SK-N-SH treated with all-trans-retinoic acid at 6 μM for 48 hours (cell line): Measurements from ENCODE around the gene PLA1A.

ENCODE experiments used
- ATAC-seq: fragments of 200-7000 bp; cut with Tn5 transposase; 3 replicates; pipeline ENCODE4 v1.9.1; 2020; ENCODE audit warnings: mild to moderate bottlenecking, moderate library complexity
- ARNTL ChIP-seq: fragments of 450-650 bp; formaldehyde crosslinking; IDR thresholded peaks from 2 replicates; pipeline ENCODE4 v1.5.0; 2020; ENCODE audit warnings: low read depth, mild to moderate bottlenecking, moderate library complexity, borderline replicate concordance
- BACH2 ChIP-seq: fragments of 250-450 bp; sonication (Bioruptor Pico); IDR thresholded peaks from 2 replicates; pipeline ENCODE4 v1.9.0; 2021; ENCODE audit warnings: mild to moderate bottlenecking, borderline replicate concordance
- CSDC2 ChIP-seq: fragments of 250-450 bp; sonication (Bioruptor Pico); IDR thresholded peaks from 2 replicates; pipeline ENCODE4 v1.5.0; 2020; ENCODE audit warnings: mild to moderate bottlenecking, moderate library complexity
- ESRRG ChIP-seq: fragments of 250-450 bp; sonication (Bioruptor Pico); IDR thresholded peaks from 2 replicates; pipeline ENCODE4 v1.6.1; 2021; ENCODE audit warnings: mild to moderate bottlenecking
- GLIS3 ChIP-seq: fragments of 250-450 bp; sonication (Bioruptor Pico); IDR thresholded peaks from 2 replicates; pipeline ENCODE4 v1.5.0; 2020; ENCODE audit warnings: mild to moderate bottlenecking, moderate library complexity
- ISL1 ChIP-seq: fragments of 250-450 bp; sonication (Bioruptor Pico); IDR thresholded peaks from 2 replicates; pipeline ENCODE4 v2.1.2; 2022; ENCODE audit warnings: mild to moderate bottlenecking, moderate library complexity
- OSR1 ChIP-seq: fragments of 250-450 bp; sonication (Bioruptor Pico); IDR thresholded peaks from 2 replicates; pipeline ENCODE4 v1.8.0; 2022; ENCODE audit warnings: moderate library complexity, mild to moderate bottlenecking, inconsistent platforms
- POU6F1 ChIP-seq: fragments of 250-450 bp; sonication (Bioruptor Pico); IDR thresholded peaks from 2 replicates; pipeline ENCODE4 v1.8.0; 2021; ENCODE audit warnings: low read depth, mild to moderate bottlenecking, moderate library complexity, borderline replicate concordance
- PPARA ChIP-seq: fragments of 250-450 bp; sonication (Bioruptor Pico); IDR thresholded peaks from 2 replicates; pipeline ENCODE4 v1.5.0; 2020; ENCODE audit warnings: mild to moderate bottlenecking, borderline replicate concordance
- RARB ChIP-seq: fragments of 250-450 bp; sonication (Bioruptor Pico); IDR thresholded peaks from 2 replicates; pipeline ENCODE4 v1.8.0; 2021; ENCODE audit warnings: mild to moderate bottlenecking, moderate library complexity
- SNAI2 ChIP-seq: fragments of 250-450 bp; sonication (Bioruptor Pico); IDR thresholded peaks from 2 replicates; pipeline ENCODE4 v1.5.0; 2020; ENCODE audit warnings: mild to moderate bottlenecking, moderate library complexity
- TCF4 ChIP-seq: fragments of 250-450 bp; sonication (Bioruptor Pico); IDR thresholded peaks from 2 replicates; pipeline ENCODE4 v1.8.0; 2021; ENCODE audit warnings: mild to moderate bottlenecking, moderate library complexity, borderline replicate concordance
- ZC3H10 ChIP-seq: fragments of 250-450 bp; sonication (Bioruptor Pico); IDR thresholded peaks from 2 replicates; pipeline ENCODE4 v1.5.1; 2021; ENCODE audit warnings: mild to moderate bottlenecking, moderate library complexity
- ZFP3 ChIP-seq: fragments of 250-450 bp; sonication (Bioruptor Pico); IDR thresholded peaks from 2 replicates; pipeline ENCODE4 v1.5.0; 2020; ENCODE audit warnings: mild to moderate bottlenecking, moderate library complexity
- ZFP30 ChIP-seq: fragments of 450-650 bp; formaldehyde crosslinking; IDR thresholded peaks from 2 replicates; pipeline ENCODE4 v1.5.0; 2022; ENCODE audit warnings: mild to moderate bottlenecking, moderate library complexity
- ZNF565 ChIP-seq: fragments of 450-650 bp; formaldehyde crosslinking; conservative IDR thresholded peaks from 2 replicates; pipeline ENCODE4 v1.5.0; 2020; ENCODE audit warnings: low read depth, mild to moderate bottlenecking, moderate library complexity
- ZNF8 ChIP-seq: fragments of 450-650 bp; formaldehyde crosslinking; IDR thresholded peaks from 2 replicates; pipeline ENCODE4 v1.5.0; 2020; ENCODE audit warnings: mild to moderate bottlenecking, moderate library complexity
- TF ChIP-seq, protein P1 (sequence below): fragments of 250-450 bp; sonication (Bioruptor Pico); IDR thresholded peaks from 2 replicates; pipeline ENCODE4 v1.5.1; 2021; ENCODE audit warnings: mild to moderate bottlenecking, moderate library complexity
- TF ChIP-seq, protein P2 (sequence below): fragments of 250-450 bp; sonication (Bioruptor Pico); IDR thresholded peaks from 2 replicates; pipeline ENCODE4 v1.8.0; 2020; ENCODE audit warnings: mild to moderate bottlenecking, moderate library complexity, borderline replicate concordance
- TF ChIP-seq, protein P3 (sequence below): fragments of 250-450 bp; sonication (Bioruptor Pico); IDR thresholded peaks from 2 replicates; pipeline ENCODE4 v1.5.0; 2020; ENCODE audit warnings: mild to moderate bottlenecking, moderate library complexity

The PLA1A gene

GRCh38 chr3:119599558-119600174, 2.0 kb downstream of the PLA1A start (continued):
- TF ChIP-seq PPARA (CRISPR knock-in tag) (no peak), ZNF8 (CRISPR knock-in tag) (no peak)

GRCh38 chr3:119600732-119601131, 3.0 kb downstream of the PLA1A start:
- TF ChIP-seq ZFP3 (CRISPR knock-in tag) (no peak), ISL1 (no peak), CSDC2 (CRISPR knock-in tag) (no peak), POU6F1 (CRISPR knock-in tag) (no peak), ESRRG (CRISPR knock-in tag) (no peak), GLIS3 (CRISPR knock-in tag) (no peak), RARB (CRISPR knock-in tag) (no peak)
- TF ChIP-seq, protein P1, sequence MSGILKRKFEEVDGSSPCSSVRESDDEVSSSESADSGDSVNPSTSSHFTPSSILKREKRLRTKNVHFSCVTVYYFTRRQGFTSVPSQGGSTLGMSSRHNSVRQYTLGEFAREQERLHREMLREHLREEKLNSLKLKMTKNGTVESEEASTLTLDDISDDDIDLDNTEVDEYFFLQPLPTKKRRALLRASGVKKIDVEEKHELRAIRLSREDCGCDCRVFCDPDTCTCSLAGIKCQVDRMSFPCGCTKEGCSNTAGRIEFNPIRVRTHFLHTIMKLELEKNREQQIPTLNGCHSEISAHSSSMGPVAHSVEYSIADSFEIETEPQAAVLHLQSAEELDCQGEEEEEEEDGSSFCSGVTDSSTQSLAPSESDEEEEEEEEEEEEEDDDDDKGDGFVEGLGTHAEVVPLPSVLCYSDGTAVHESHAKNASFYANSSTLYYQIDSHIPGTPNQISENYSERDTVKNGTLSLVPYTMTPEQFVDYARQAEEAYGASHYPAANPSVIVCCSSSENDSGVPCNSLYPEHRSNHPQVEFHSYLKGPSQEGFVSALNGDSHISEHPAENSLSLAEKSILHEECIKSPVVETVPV (CRISPR knock-in tag), result no peak
- peak; percentile 88 for ATAC-seq

DNA sequence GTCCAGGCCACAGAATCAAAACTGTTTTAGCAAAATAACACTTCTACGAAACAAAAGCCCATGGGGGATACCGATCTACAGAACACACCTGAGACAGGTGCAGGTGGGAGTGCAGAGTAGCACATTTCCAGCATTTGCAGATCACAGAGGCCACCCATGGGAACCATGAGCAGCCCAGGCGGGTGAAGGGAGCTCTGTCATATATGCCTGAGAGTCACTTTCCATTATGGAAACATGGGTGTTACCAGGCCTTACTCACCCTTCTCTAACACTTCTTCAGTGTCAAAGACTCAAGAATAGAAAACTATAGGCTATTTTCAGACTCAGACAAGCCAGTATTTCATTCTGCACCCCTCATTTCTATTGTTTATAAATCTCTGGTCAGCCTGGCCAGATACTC, 3.5 kb downstream of the PLA1A start:
- ATAC-seq, result no peak
- TF ChIP-seq OSR1 (CRISPR knock-in tag) (no peak), ZNF565 (CRISPR knock-in tag) (no peak), CSDC2 (CRISPR knock-in tag) (no peak)
- TF ChIP-seq, protein P2, sequence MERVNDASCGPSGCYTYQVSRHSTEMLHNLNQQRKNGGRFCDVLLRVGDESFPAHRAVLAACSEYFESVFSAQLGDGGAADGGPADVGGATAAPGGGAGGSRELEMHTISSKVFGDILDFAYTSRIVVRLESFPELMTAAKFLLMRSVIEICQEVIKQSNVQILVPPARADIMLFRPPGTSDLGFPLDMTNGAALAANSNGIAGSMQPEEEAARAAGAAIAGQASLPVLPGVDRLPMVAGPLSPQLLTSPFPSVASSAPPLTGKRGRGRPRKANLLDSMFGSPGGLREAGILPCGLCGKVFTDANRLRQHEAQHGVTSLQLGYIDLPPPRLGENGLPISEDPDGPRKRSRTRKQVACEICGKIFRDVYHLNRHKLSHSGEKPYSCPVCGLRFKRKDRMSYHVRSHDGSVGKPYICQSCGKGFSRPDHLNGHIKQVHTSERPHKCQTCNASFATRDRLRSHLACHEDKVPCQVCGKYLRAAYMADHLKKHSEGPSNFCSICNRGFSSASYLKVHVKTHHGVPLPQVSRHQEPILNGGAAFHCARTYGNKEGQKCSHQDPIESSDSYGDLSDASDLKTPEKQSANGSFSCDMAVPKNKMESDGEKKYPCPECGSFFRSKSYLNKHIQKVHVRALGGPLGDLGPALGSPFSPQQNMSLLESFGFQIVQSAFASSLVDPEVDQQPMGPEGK, result no peak
- TF ChIP-seq, protein P1 (CRISPR knock-in tag), result no peak

- TF ChIP-seq ESRRG (CRISPR knock-in tag) (no peak), ZC3H10 (CRISPR knock-in tag) (no peak), GLIS3 (CRISPR knock-in tag) (no peak), BACH2 (no peak), SNAI2 (CRISPR knock-in tag) (no peak)
- TF ChIP-seq, protein P1 (CRISPR knock-in tag), result no peak
- TF ChIP-seq, protein P2, result no peak
- ATAC-seq, result no peak
These were observed 5.0 kb downstream of the PLA1A start for GRCh38 chr3:119602676-119603075.

DNA sequence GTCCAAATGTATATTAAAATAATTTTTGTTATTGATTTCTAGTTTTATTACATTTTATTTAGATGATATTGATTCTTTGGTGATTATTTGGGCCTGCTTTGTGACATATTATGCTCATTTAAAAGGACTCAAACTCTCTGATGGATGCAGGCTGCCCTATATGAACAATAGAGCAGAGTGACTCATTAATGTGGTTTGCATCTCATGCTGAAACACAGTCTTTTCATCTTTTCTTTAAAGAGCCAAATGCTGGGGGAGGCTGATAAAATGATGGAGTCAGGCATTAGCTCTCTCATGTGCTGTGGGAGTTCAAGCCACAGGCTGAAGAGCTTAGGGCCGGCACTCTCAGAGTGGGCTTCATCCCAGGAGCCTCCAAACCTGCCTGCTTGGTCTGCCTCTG, 7.2 kb downstream of the PLA1A start:
- peak; percentile 73 for ATAC-seq
- no peak for TF ChIP-seq TCF4 (CRISPR knock-in tag)
- TF ChIP-seq ZFP3 (CRISPR knock-in tag), result no peak
- no peak for TF ChIP-seq ZC3H10 (CRISPR knock-in tag)
- TF ChIP-seq, protein P3, sequence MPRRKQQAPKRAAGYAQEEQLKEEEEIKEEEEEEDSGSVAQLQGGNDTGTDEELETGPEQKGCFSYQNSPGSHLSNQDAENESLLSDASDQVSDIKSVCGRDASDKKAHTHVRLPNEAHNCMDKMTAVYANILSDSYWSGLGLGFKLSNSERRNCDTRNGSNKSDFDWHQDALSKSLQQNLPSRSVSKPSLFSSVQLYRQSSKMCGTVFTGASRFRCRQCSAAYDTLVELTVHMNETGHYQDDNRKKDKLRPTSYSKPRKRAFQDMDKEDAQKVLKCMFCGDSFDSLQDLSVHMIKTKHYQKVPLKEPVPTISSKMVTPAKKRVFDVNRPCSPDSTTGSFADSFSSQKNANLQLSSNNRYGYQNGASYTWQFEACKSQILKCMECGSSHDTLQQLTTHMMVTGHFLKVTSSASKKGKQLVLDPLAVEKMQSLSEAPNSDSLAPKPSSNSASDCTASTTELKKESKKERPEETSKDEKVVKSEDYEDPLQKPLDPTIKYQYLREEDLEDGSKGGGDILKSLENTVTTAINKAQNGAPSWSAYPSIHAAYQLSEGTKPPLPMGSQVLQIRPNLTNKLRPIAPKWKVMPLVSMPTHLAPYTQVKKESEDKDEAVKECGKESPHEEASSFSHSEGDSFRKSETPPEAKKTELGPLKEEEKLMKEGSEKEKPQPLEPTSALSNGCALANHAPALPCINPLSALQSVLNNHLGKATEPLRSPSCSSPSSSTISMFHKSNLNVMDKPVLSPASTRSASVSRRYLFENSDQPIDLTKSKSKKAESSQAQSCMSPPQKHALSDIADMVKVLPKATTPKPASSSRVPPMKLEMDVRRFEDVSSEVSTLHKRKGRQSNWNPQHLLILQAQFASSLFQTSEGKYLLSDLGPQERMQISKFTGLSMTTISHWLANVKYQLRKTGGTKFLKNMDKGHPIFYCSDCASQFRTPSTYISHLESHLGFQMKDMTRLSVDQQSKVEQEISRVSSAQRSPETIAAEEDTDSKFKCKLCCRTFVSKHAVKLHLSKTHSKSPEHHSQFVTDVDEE (CRISPR knock-in tag), result no peak
- no peak for TF ChIP-seq BACH2
- no peak for TF ChIP-seq ESRRG (CRISPR knock-in tag)
- TF ChIP-seq ZNF565 (CRISPR knock-in tag), result no peak
- TF ChIP-seq ARNTL, result no peak
- no peak for TF ChIP-seq RARB (CRISPR knock-in tag)
- TF ChIP-seq ZFP30 (CRISPR knock-in tag), result no peak
- TF ChIP-seq SNAI2 (CRISPR knock-in tag), result no peak
